ELF-1 (cell line): ENCODE results near the gene ZGLP1.

Source experiments
- DNase-seq: peaks from one replicate; pipeline ENCODE4 v3.0.0-alpha.2; 2016; ENCODE audit warnings: low read depth, low spot score

The ZGLP1 gene

DNA sequence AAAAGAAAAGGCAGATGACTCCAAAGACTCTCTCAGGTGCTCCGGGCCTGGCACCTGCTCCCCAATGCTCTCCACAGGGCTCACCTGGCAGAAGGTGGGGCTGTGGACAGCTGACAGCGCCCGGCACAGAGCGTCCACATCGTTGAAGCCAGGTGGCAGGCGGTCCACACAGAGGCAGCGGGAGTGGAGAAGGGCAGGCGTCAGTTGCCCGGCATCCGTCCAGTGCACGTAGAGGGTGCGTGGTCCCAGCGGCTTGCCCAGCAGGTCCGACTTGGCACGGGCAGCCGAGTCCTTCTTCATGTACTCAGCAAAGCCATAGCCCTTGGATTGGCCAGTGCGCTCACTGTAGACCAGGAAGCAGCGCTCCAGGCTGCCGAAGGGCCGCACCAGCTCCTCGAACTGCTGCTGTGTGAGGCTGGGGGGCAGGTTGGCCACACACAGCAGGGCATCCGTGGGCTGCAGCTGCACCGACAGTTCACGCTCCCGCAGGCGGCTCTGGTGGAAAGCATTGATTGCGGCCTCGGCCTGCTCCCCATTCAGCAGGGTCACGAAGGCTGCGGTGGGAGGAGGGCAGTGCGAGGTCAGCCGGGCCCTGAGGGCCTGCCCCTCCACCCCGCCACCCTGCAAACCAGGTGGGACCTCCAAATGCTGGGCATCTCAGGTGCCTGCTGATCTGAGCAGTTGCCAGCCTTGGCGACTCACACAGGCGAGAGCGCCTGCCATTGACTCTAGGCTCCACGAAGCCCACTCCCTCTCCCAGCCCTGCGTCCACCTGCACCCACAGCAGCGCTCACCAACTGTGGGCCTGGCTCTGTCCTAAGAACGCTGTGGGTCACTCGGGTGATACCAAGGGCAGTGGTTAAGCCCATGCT is 19.2 kb upstream of the ZGLP1 start:
- DNase-seq: no peak

DNA sequence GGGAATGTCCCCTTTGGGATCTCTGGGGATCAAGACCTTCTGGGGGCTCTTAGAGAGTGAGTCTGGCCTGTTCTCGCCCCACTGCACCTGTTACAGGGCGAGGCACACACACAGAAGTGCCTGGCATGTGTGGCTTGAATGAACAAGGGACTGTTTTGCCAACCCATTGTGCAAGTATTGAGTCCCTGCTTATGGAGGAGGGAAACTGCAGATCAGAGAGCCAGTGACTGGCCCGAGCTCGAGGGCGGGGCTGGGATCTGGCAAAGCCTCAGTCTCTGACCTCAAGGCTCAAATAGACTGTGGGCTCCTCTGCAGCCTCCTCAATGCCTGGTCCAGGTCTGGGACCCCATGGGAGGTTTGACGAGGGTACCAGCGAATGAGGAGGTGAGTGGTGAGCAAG is 18.2 kb upstream of the ZGLP1 start:
- DNase-seq: no peak

DNA sequence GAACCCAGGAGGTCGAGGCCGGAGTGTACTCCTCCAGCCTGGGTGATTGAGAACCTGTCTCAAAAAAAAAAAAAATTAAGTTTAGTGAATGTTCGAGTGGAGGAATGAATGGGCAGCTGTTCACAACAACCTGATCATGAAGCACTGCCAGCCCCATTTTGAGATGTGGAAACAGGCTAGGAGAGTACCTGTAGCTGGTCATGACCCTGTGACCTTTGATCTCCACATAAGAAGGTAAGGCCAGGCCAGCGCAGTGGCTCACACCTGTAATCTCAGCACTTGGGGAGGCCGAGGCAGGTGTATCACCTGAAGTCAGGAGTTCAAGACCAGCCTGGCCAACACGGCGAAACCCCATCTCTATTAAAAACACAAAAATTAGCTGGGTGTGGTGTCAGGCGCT is 16.1 kb upstream of the ZGLP1 start:
- DNase-seq: no peak

DNA sequence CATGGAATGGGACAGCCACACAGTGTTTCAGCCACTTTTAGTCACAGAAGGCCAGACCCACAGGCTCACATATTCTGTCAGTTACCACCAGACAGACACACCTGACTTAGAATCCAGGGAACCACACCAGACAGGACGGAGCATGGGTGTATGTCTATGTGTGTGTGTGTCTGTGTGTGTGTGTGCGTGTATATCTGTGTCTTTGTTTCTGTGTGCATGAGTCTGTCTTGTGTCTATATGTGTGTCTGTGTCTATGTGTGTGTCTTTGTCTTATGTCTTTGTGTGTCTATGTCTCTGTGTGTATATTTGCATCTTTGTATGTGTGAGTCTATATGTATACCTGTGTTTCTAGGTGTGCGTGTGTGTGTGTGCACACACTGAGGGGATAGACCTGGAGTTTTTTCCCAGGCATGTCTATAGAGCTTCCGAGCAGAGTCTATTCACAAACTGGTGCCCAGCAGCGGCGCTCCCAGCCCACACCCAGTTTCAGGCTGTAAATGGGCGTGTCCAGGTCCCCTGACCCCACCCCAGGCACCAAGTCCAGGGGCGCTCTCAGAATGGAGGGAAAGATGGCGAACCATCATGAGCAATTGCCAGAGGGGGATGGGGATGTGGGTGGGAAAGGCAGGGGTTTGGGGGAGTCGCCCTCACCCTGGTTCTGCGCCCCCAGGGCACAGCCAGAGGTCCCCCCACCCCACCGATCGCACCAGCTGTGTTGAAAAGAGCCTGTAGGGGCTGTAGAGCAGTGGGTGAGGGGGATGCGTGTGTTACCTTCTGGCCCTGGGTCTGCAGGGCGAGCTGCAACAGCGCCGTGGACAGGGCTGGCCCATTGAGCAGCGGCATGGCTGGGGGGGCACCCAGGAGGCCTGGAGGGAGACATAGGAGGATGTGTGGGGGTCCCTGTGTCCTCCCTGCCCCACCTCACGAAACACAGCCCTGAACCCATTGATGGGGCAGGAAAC is 12.5 kb upstream of the ZGLP1 start:
- DNase-seq: no peak

DNA sequence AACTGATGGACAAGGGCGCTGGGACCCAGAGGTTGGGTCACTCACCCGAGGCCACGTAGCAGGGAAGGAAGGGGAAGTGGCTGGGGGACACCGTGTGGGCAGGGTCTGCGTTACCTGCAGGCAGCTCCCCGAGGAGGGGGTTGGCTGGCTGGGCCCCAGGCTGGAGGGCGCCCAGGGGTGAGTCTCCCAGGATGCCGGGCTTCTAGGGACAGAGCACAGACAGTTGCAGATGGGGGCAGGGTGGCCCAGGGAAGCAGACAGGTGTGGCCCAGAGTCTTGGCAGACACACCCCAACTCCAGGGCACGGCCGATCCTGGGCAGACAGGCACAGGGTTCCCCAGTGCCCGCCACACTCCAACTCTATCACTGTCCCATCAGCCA is 11.8 kb upstream of the ZGLP1 start:
- no peak for DNase-seq

DNA sequence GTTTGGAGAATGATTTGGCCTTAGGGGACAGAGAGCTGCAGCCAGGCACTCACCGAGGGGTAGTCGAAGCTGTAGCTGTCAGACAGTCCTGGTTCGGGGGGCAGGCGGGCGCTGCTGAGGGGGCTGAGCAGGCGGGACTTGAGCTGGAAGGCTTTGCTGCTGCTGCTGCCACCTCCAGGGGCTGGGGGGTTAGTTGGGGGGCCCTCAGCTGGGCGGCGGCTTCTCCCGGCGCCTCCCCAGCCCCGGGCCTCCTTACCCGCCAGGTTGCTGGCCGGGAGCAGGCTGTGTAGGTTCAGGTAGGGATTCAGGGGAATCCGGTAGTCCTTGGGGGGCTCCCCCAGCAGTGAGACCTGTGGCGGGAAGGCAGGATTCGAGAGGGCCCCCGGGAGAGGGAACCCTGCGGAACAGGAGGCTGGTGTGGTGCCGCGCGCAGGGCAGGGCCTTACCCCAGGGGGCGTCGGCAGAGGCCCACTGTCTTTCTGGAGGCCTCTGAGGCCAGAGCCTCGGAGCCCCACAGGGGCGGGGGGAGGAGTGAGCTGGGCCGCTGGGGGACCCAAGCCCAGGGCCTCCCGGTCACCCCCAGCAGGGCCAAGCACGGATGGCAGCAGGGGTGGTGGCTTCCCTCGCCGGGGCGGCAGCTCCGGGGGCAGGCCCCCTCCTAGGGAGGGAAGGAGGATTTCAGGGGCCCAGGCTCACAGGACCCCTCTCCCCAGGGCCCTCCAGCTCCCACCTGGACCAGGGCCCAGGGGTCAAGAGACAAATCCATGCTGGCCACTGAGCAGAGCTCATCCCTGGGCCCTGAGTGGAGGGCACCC is 11.2 kb upstream of the ZGLP1 start:
- no peak for DNase-seq

DNA sequence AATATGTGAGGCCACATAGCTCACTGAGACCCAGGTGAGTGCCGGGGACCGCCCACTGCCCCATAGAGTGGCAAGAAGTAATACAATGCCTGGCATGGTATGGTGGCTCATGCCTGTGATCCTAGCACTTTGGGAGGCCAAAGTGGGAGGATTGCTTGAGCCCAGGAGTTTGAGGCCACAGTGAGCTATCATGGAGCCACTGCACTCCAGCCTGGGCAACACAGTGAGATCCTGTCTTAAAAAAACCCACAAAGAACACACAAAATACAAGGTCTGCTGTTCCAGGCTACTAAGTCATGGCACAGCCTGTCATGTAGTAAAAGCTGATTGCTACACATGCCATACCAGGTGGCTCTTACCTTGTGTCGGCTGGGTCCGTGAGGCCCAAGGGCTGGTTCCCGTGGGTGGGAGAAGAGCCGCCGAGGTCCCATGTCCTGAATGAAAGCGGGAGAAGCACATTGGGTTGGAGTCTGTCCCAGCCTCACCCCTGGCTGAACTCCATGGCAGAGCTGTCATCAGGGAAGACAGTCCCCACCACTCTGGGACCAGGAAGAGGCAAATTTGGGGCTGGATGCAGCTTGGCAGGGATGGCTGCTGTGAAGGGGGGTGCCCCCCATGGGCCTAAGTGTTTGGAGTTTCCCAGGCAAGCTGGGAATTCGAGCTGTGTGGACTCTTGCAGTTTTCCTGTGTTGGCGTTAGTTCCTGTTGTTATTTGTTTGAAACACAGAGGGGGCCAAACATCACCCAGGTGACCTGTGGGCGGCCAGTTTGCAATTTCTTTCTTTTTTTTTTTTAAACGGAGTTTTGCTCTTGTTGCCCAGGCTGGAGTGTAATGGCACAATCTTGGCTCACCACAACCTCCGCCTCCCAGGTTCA is 9.4 kb upstream of the ZGLP1 start:
- no peak for DNase-seq

DNA sequence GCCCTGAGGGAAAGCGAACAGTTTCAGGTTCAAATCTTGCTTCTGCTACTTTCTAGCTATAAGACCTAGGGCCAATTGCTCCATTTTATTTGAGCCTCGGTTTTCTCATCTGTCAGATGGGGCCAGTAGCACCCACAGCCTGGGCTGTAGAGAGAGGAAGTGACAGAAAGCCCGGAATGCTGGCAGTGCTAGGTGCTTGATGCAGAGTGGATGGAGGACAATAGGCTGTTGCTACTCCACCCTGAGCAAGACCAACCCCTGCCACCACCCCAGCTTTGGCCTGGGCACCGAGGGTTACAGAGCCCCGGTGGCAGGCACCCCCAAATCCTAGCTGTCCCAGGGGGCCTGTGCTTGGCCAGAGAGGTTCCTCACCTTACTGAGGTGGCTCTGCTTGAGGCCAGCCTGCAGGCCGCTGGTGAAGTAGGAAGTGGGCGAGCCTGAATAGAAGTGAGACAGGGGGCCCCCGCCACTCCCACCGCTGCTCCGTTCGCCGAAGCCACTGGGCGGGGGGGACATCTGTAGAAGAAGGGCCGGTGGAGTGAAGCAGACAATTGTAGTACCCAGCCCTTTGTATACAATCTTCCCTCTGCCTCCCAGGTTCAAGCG is 8.3 kb upstream of the ZGLP1 start:
- no peak for DNase-seq

DNA sequence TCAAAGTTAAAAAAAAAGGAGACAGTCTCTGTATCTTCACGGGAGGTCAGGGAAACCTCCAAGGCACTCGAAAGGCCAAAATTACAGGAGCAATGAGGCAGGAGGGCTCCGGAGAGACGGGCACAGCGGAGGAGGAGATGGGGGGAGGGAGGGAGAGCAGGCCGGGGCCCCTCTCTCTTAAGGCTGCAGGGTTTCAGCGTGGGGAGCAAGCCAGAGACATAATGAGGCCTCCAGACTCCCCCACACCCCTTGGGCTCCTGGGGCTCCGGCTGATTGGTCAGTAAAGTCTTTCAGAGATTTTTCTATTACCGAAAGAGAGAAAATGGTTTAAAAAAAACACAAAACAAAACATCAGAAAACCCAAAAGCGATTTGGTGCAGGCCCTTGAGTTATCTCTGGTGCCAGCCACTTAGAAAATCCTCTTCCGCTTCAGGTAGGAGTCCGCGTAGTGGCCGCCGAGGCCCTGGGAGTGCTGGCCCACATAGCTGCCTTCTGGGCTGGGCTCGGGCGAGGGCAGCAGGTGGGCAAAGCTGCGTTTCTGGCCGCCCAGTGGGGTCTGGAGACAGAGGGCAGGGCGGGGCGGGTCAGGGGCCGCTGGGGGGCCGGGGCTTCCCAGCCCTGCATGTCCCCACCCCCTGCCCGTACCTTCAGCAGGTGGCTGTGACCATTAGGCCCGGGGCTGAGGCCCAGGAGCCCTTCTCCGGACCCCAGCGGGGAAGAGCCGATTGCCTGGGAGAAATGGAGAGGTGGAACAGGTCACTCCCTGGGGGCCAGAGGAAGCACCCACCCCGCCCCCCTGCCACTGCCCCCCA is 7.6 kb upstream of the ZGLP1 start:
- DNase-seq: no peak

DNA sequence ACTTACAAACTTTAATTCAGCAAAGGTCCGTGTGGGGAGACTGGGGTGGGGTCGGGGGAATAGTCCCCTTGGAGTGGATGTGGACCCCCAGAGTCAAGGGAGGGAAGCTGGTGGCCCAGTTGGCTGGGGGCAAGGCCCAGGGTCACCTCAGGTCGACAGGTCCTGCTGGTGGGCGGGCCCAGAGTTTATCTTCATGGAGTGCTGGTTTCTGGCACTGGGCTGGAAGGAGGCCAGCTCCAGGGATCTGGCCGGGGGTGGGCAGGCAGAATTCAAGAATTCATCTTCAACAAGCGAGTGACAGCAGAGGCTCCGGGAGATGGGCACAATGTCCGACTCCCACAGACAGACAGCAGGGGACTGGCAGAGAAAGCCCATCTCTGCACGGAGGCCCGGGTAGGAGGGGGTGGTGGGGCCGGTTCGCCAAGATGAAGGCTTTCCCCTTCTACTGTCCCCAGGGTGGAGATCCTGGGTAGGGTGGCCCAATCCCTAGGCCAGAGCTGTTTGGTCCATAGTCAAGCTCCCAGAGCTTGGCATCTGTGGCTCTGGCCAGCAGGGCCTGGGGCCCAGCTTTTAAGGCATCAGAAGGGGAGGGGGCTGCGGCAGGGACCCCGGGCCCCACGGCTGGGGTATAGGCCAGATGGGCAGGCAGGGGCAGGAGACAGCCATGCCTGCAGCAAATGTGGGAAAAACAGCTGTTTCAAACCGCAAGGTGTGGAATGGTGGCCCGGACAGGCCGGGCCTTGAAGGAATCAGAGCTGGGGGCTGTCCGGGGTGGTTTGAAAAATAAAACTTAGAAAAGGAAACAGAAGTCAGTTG is 6.8 kb upstream of the ZGLP1 start:
- DNase-seq: no peak

DNA sequence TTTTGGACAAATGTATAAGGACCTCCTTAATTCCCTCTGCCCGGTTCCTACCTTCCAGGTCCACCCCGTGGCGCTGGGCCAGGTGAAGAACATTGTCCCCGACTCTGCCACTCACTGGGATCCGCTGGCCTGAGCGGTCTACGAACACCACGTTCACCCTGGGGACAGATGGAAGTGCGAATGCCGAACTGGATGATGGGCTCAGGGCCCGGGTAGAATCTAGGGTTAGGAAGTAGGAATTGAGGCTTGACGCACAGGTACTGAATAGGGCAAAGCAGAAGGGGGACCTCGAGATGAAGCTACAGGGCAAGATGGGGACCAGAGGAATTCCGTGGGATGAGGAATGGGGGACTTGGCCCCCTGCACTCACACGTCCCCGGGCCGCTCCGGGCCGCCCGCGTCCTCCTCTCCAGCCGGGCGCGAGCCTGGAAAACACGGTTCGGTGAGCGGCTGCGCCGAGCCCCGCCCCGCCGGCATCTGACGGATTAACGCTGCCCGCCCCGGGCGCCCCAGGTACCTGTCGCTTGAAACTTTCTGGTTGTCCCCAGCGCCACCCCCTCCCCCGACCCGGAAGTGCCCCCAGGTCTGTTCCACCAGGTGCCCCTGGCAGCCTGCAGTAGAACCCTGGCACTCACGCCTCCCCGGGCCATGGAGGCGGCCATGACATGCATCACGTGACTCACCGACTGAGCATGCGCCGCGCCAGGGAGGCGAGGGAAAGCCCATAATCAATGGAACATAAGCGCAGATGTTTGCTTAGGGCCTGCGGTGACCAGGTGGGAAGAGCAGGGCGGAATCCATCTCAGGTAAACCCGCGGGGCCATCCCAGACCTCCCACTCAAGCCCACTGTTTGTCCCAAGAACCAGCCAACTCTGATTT is 6.0 kb upstream of the ZGLP1 start, which contains the start of gene FDX2:
FDX2 (minus strand) TSS at position 681 of the 880 bp plus-strand sequence; CDS start at position 662, 19 bp downstream.
- DNase-seq: peak; percentile 87

DNA sequence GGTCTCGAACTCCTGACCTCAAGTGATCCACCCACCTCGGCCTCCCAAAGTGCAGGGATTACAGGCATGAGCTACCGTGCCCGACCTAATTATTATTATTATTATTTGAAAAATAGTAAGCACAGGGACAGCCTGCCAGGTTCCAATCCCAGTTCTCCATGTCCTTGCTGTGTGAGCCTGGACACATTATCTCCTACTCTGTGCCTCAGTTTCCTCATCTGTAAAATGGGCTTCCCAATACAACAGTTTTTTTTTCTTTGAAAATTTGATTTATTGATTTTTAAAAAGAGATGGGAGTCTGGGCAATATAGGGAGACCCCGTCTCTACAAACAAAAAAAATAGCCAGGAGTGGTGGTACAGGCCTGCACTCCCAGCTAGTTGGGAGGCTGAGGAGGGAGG is 3.3 kb downstream of the ZGLP1 start:
- DNase-seq: no peak

DNA sequence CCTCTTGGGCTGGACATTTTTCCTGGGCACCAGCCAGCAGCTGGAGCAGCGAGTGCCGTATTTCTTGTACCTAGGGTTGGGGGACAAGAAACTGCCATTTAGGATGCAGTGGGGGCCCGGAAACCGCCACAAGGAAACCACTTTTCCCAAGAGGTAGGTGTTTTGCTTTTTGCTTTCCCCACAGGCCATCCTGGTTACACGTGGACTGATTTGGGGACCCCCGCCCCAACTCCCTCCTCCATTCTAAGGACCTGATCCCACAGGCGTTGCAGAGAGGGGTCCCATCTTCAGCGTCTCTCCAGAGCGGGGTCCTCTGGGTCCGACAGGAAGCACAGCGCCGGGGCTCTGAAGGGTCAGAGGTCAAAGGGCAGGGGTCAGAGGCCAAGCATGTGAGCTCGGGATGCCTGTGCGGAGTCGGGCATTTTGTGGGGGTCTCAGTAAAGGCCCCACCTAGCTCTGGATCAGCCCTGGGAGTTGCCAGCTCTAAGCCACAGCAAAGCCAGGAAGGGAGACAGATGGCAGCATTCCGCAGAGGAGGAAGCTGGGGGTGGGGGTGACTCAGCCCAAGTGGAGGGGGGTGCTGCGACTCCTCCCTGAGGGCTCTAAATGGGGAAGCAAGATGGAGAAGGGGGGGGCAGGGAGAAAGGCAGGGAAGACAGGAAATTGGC is 4.3 kb downstream of the ZGLP1 start:
- DNase-seq: no peak

DNA sequence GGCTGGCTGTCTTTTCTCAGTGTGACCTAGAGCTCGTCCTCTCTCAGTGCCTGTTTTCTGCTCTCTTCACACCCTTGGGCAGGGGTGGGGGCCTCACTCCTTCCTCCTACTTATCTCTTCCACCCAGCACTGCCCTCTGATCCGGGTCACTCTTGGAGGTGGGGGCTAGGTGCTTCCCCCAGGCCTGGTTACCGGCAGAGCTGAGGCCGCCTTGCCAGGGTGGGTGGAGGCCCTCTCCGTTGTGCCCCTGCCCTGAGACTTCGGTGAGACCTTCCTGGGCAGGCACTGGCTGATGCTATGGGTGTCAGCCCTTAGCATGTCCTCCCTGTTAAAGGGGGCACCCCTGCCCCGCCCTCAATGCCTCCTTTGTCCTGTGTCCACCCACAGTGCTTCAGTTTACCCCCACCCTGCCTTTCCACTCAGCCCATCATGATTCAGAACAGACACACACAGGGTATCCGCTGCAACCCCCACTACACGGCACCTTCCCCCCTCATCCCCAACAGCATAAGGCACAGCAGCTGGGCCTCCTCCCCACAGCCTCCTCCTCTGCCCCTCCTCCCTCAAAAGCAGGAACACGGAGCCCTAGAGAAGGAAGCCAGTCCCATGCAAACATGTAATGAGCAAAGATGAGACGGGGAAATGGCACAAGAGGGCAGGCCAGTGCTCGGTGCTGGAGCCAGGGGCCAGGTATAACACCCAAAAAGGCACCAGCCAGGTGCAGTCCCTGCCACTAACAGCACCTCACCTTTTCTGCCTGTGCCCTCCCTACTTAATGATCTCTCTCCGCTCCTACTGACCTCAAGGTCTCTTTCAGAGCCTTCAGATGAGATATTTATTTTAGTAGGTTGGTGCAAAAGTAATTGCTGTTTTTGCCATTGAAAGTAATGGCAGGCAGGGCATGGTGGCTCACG is 9.8 kb downstream of the ZGLP1 start:
- no peak for DNase-seq

DNA sequence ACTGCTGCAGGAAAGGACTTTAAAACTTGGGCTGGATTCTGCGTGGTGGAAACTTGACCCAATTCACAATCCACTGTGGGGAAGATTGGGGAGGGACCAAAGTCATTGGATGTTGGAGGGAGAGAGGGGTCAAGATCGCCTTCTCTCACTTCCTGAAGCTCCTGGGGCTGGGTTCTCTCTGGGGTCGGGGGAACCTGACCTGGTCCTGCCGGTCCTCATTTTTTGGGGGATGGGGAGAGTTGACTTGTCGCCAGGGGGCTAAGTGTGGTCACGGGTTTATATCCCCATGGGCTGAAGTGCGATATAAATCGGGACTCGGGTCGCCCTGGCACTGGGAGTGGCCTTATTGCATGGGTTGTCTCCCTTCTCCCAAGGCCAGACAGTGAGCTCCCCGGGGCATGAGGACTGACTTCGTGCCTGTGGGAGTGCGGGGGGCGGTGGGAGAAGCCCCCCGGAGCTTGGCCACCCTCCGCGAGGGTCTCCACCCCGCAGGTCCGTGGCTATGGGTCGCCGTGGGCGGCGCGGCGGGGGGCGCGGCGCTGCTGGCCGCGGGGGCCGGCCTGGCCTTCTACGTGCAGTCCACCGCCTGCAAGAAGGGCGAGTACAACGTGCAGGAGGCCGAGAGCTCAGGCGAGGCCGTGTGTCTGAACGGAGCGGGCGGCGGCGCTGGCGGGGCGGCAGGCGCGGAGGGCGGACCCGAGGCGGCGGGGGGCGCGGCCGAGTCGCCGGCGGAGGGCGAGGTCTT is 13.6 kb downstream of the ZGLP1 start:
- peak; percentile 50 for DNase-seq
